ENCODE results near the gene PLEKHA1.

GRCh38 chr10:122420624-122421007, 46.1 kb downstream of the PLEKHA1 start:
- TF ChIP-seq CTCF (IDR thresholded peaks at IDR 0.05; ENCODE audit: poor library complexity) = no peak
- TF ChIP-seq EZH2phosphoT487 (IDR thresholded peaks at IDR 0.05; ENCODE audit: low read depth, severe bottlenecking, unreplicated experiment) = no peak
- no peak for TF ChIP-seq EZH2 (IDR thresholded peaks at IDR 0.05; ENCODE audit: borderline replicate concordance)
